Measurements from ENCODE around the gene MMP1.

Gene MMP1

GRCh38 chr11:102783016-102783415 is 14.9 kb downstream of the MMP1 start:
- DNase-seq (ENCODE audit: low read depth), result no peak
- no peak overlapping the region for H3K4me3 ChIP-seq (replicated peaks; ENCODE audit: low read depth, low read length)
- no peak for TF ChIP-seq CTCF (IDR thresholded peaks at IDR 0.05; ENCODE audit: low read length, missing control alignments)

- H3K4me3 ChIP-seq (replicated peaks; ENCODE audit: low read depth, low read length), result no peak overlapping the region
- no peak for TF ChIP-seq CTCF (IDR thresholded peaks at IDR 0.05; ENCODE audit: low read length, missing control alignments)
- DNase-seq (ENCODE audit: low read depth), result no peak
Observed at GRCh38 chr11:102781676-102782075, 16.3 kb downstream of the MMP1 start.

- H3K4me3 ChIP-seq (replicated peaks; ENCODE audit: low read depth, low read length), result no peak within 1 kb of the TSS
- peak; percentile 71 for TF ChIP-seq CTCF (IDR thresholded peaks at IDR 0.05; ENCODE audit: low read length, missing control alignments)
- DNase-seq (ENCODE audit: low read depth), result peak; percentile 69
Observed at GRCh38 chr11:102780491-102780918, 17.5 kb downstream of the MMP1 start, which contains the start of gene MMP10. MMP10 (minus strand) TSS chr11:102780628; CDS start chr11:102780591, 37 bp downstream.

GRCh38 chr11:102776454-102776853 is 21.5 kb downstream of the MMP1 start:
- no peak overlapping the region for H3K4me3 ChIP-seq (replicated peaks; ENCODE audit: low read depth, low read length)
- no peak for TF ChIP-seq CTCF (IDR thresholded peaks at IDR 0.05; ENCODE audit: low read length, missing control alignments)
- no peak for DNase-seq (ENCODE audit: low read depth)

GRCh38 chr11:102773386-102773785 is 24.6 kb downstream of the MMP1 start:
- no peak for DNase-seq (ENCODE audit: low read depth)
- no peak for TF ChIP-seq CTCF (IDR thresholded peaks at IDR 0.05; ENCODE audit: low read length, missing control alignments)
- H3K4me3 ChIP-seq (replicated peaks; ENCODE audit: low read depth, low read length), result no peak overlapping the region

GRCh38 chr11:102771351-102771750 is 26.6 kb downstream of the MMP1 start:
- TF ChIP-seq CTCF (IDR thresholded peaks at IDR 0.05; ENCODE audit: low read length, missing control alignments), result no peak
- no peak overlapping the region for H3K4me3 ChIP-seq (replicated peaks; ENCODE audit: low read depth, low read length)
- DNase-seq (ENCODE audit: low read depth), result no peak

- TF ChIP-seq CTCF (IDR thresholded peaks at IDR 0.05; ENCODE audit: low read length, missing control alignments), result no peak
- no peak overlapping the region for H3K4me3 ChIP-seq (replicated peaks; ENCODE audit: low read depth, low read length)
- no peak for DNase-seq (ENCODE audit: low read depth)
Observed at GRCh38 chr11:102770191-102770590, 27.8 kb downstream of the MMP1 start.
